ENCODE measurements around the gene PPP1R12B. TPM values are rescaled to one million over a fixed set of nuclear protein-coding genes. Genes with fewer than 3 reads are reported as not detected.
A peak's percentile ranks its signal among the peaks of the same experiment; 100 is the strongest.
"Not testable (repeated sequence)": the region's sequence is repeated elsewhere in the genome, so short reads cannot be mapped to it uniquely, and the experiment has no call there.

PPP1R12B gene
- total and polyA plus RNA-seq, 4 donors, result 31.1 to 47.0 (median 39.2) TPM

DNA sequence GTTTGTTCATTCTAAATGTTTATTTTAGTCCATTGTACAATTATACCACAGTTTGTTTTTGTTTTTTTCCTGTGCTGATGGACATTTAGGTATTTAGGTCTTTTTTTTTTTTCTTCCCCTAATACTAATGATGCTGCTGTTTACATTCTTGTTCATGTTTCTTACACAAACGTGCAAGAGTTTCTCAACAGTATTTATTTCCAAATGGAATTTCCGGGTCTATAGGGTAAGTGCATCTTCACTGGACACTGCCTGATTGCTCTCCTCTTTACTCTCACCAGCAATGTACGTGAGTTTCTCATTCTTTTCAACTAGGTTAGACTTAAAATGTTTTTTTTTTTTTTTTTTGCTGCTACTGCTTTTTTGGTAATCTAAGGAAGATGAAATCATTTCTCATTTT is 122.7 kb downstream of the PPP1R12B start:
- Histone ChIP-seq H3K36me3 (ENCODE audit: control insufficient read depth, insufficient read depth, low read length) (no peaks in the 10 kb centered on the region), H3K4me1 (ENCODE audit: control insufficient read depth, insufficient read depth, low read length) (no peaks in the 10 kb centered on the region), H3K9me3 (ENCODE audit: control insufficient read depth, insufficient read depth, low read length) (no peaks in the 10 kb centered on the region), H3K27ac (ENCODE audit: low read depth, low read length) (no peak overlapping the region), H3K4me3 (ENCODE audit: low read depth, low read length) (no peak overlapping the region), H3K27me3 (ENCODE audit: control insufficient read depth, insufficient read depth, low read length) (no peaks in the 10 kb centered on the region)
- WGBS (ENCODE audit: insufficient coverage), result no CpG with 5 or more reads among the region's 3 CpGs
- no peak for DNase-seq (ENCODE audit: low read depth in 4 of 6, low spot score in 6 of 6)

GRCh38 chr1:202472347-202473124 is 124.0 kb downstream of the PPP1R12B start:
- not testable (repeated sequence) for H3K27ac ChIP-seq (ENCODE audit: low read depth, low read length); H3K4me3 ChIP-seq (ENCODE audit: low read depth, low read length); H3K36me3 ChIP-seq (ENCODE audit: control insufficient read depth, insufficient read depth, low read length); H3K9me3 ChIP-seq (ENCODE audit: control insufficient read depth, insufficient read depth, low read length); H3K27me3 ChIP-seq (ENCODE audit: control insufficient read depth, insufficient read depth, low read length); H3K4me1 ChIP-seq (ENCODE audit: control insufficient read depth, insufficient read depth, low read length)
- 67% methylated on average over 1 of the region's 2 CpGs for WGBS (ENCODE audit: insufficient coverage)
- DNase-seq (ENCODE audit: low read depth in 4 of 6, low spot score in 6 of 6), result peak in 3 of 6 donors; percentile 10 to 15 (median 12)

GRCh38 chr1:202473266-202474045 is 125.0 kb downstream of the PPP1R12B start:
- not testable (repeated sequence) for H3K4me1 ChIP-seq (ENCODE audit: control insufficient read depth, insufficient read depth, low read length); H3K9me3 ChIP-seq (ENCODE audit: control insufficient read depth, insufficient read depth, low read length); H3K4me3 ChIP-seq (ENCODE audit: low read depth, low read length); H3K36me3 ChIP-seq (ENCODE audit: control insufficient read depth, insufficient read depth, low read length); H3K27ac ChIP-seq (ENCODE audit: low read depth, low read length); H3K27me3 ChIP-seq (ENCODE audit: control insufficient read depth, insufficient read depth, low read length)
- 20% methylated on average over 1 of the region's 6 CpGs for WGBS (ENCODE audit: insufficient coverage)
- DNase-seq (ENCODE audit: low read depth in 4 of 6, low spot score in 6 of 6), result peak in 2 of 6 donors; percentile 12 to 84

- H3K9me3 ChIP-seq (ENCODE audit: control insufficient read depth, insufficient read depth, low read length); H3K27ac ChIP-seq (ENCODE audit: low read depth, low read length); H3K36me3 ChIP-seq (ENCODE audit: control insufficient read depth, insufficient read depth, low read length); H3K27me3 ChIP-seq (ENCODE audit: control insufficient read depth, insufficient read depth, low read length); H3K4me1 ChIP-seq (ENCODE audit: control insufficient read depth, insufficient read depth, low read length); DNase-seq (ENCODE audit: low read depth in 4 of 6, low spot score in 6 of 6); H3K4me3 ChIP-seq (ENCODE audit: low read depth, low read length): not testable (repeated sequence)
These were observed 131.2 kb downstream of the PPP1R12B start for GRCh38 chr1:202479661-202480060.

- H3K9me3 ChIP-seq (ENCODE audit: control insufficient read depth, insufficient read depth, low read length); DNase-seq (ENCODE audit: low read depth in 4 of 6, low spot score in 6 of 6): not testable (repeated sequence)
These were observed 132.1 kb downstream of the PPP1R12B start for GRCh38 chr1:202480640-202481039.

DNA sequence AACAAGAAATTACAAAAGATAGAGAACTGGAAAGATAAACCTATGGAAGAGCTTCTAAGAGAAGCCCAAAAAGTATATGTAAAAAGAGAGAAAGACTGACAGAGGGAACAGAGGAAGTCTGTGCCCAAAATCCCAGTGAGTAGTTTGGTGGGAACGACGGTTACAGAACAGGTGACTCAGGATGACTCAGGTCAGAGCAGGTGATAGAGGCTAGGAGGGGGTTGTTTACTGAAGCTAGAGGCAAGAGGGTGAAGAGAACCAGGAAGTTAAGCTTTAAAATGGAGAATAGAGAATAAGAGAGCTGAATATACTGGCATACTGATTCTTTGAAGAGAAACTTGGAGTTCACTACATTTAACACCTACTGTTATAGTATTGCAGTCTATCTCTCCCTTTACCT is 134.9 kb downstream of the PPP1R12B start:
- not testable (repeated sequence) for H3K9me3 ChIP-seq (ENCODE audit: control insufficient read depth, insufficient read depth, low read length); H3K27me3 ChIP-seq (ENCODE audit: control insufficient read depth, insufficient read depth, low read length); H3K27ac ChIP-seq (ENCODE audit: low read depth, low read length); H3K4me3 ChIP-seq (ENCODE audit: low read depth, low read length); H3K36me3 ChIP-seq (ENCODE audit: control insufficient read depth, insufficient read depth, low read length); DNase-seq (ENCODE audit: low read depth in 4 of 6, low spot score in 6 of 6); H3K4me1 ChIP-seq (ENCODE audit: control insufficient read depth, insufficient read depth, low read length)
- 94% methylated on average over 2 of the region's 2 CpGs for WGBS (ENCODE audit: insufficient coverage)

More at GRCh38 chr1:202480640-202481039, 132.1 kb downstream of the PPP1R12B start:
- H3K36me3 ChIP-seq (ENCODE audit: control insufficient read depth, insufficient read depth, low read length); H3K27ac ChIP-seq (ENCODE audit: low read depth, low read length); H3K4me1 ChIP-seq (ENCODE audit: control insufficient read depth, insufficient read depth, low read length); H3K4me3 ChIP-seq (ENCODE audit: low read depth, low read length); H3K27me3 ChIP-seq (ENCODE audit: control insufficient read depth, insufficient read depth, low read length): not testable (repeated sequence)

GRCh38 chr1:202484032-202484431 is 135.5 kb downstream of the PPP1R12B start:
- WGBS (ENCODE audit: insufficient coverage), result no CpG with 5 or more reads among the region's 2 CpGs
- H3K4me3 ChIP-seq (ENCODE audit: low read depth, low read length); DNase-seq (ENCODE audit: low read depth in 4 of 6, low spot score in 6 of 6); H3K4me1 ChIP-seq (ENCODE audit: control insufficient read depth, insufficient read depth, low read length); H3K27me3 ChIP-seq (ENCODE audit: control insufficient read depth, insufficient read depth, low read length); H3K27ac ChIP-seq (ENCODE audit: low read depth, low read length); H3K36me3 ChIP-seq (ENCODE audit: control insufficient read depth, insufficient read depth, low read length); H3K9me3 ChIP-seq (ENCODE audit: control insufficient read depth, insufficient read depth, low read length): not testable (repeated sequence)

DNA sequence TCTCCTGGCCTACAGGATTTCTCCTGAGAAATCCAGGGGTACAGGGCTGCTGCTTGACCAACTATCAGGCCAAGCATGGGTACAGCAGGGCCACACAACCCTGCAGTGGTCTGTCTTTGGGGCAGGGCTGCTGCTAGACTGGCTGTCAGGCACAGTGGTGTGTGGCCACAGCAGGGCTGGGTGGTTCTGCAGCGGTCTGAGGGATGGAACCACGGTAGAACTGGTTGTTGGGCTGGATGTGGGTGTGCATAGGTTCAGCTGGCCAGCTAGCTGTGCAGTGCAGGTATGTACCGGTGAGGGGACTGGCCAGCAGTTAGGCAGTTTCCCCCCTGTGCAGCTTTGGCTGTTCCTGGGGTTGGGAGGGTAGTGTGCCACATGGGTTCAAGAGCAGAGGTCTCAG is 136.3 kb downstream of the PPP1R12B start:
- 95% methylated on average over 2 of the region's 3 CpGs for WGBS (ENCODE audit: insufficient coverage)
- H3K27ac ChIP-seq (ENCODE audit: low read depth, low read length); H3K27me3 ChIP-seq (ENCODE audit: control insufficient read depth, insufficient read depth, low read length); DNase-seq (ENCODE audit: low read depth in 4 of 6, low spot score in 6 of 6); H3K4me1 ChIP-seq (ENCODE audit: control insufficient read depth, insufficient read depth, low read length); H3K9me3 ChIP-seq (ENCODE audit: control insufficient read depth, insufficient read depth, low read length); H3K4me3 ChIP-seq (ENCODE audit: low read depth, low read length); H3K36me3 ChIP-seq (ENCODE audit: control insufficient read depth, insufficient read depth, low read length): not testable (repeated sequence)

GRCh38 chr1:202488178-202488649 is 139.7 kb downstream of the PPP1R12B start:
- not testable (repeated sequence) for H3K36me3 ChIP-seq (ENCODE audit: control insufficient read depth, insufficient read depth, low read length); H3K4me3 ChIP-seq (ENCODE audit: low read depth, low read length); DNase-seq (ENCODE audit: low read depth in 4 of 6, low spot score in 6 of 6); H3K4me1 ChIP-seq (ENCODE audit: control insufficient read depth, insufficient read depth, low read length); H3K9me3 ChIP-seq (ENCODE audit: control insufficient read depth, insufficient read depth, low read length); H3K27ac ChIP-seq (ENCODE audit: low read depth, low read length); H3K27me3 ChIP-seq (ENCODE audit: control insufficient read depth, insufficient read depth, low read length)
- no CpG with 5 or more reads among the region's 6 CpGs for WGBS (ENCODE audit: insufficient coverage)

DNA sequence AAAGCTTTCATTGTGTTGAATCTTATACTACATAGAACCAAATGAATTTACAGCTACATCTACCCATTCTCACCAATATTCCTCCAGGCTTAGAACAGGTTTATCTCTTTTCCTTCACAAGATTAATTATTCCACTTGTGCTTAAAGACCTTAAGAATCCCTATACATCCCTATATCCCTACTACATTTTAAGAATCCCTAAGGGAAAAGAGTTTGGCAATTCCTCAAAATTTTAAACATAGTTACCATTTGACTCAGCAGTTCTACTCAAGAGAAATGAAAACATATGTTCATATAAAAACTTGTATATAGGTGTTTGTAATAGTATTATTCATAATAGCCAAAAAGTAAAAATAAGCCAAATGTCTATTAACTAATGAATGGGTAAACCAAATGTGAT is 140.6 kb downstream of the PPP1R12B start:
- H3K9me3 ChIP-seq (ENCODE audit: control insufficient read depth, insufficient read depth, low read length); H3K27ac ChIP-seq (ENCODE audit: low read depth, low read length); H3K4me1 ChIP-seq (ENCODE audit: control insufficient read depth, insufficient read depth, low read length); DNase-seq (ENCODE audit: low read depth in 4 of 6, low spot score in 6 of 6); H3K27me3 ChIP-seq (ENCODE audit: control insufficient read depth, insufficient read depth, low read length); H3K4me3 ChIP-seq (ENCODE audit: low read depth, low read length); H3K36me3 ChIP-seq (ENCODE audit: control insufficient read depth, insufficient read depth, low read length): not testable (repeated sequence)
